Gastrocnemius medialis (tissue), 4 donors: Measurements from ENCODE around the gene SMARCD3.

Experiments
- POLR2A ChIP-seq, 2 donors: fragments of 450-650 bp; IDR thresholded peaks; one replicate each; pipeline ENCODE4 v1.6.1; 2017; ENCODE audit warnings: antibody characterized with exemption in 2 of 2, mild to moderate bottlenecking in 2 of 2, moderate library complexity in 2 of 2
- TF ChIP-seq, protein P1 (sequence below), 5 experiments: fragments of 450-650 bp in 3 of 5; fragments of 200-600 bp in 2 of 5; sonication (generic) in 2 of 5; IDR thresholded peaks in 4 of 5; conservative IDR thresholded peaks in 1 of 5; 1 replicate in 4 of 5; 2 replicates in 1 of 5; pipeline ENCODE4 v1.5.1; 2016 to 2019; ENCODE audit warnings: antibody characterized with exemption in 5 of 5, mild to moderate bottlenecking in 3 of 5, moderate library complexity in 3 of 5

DNA sequence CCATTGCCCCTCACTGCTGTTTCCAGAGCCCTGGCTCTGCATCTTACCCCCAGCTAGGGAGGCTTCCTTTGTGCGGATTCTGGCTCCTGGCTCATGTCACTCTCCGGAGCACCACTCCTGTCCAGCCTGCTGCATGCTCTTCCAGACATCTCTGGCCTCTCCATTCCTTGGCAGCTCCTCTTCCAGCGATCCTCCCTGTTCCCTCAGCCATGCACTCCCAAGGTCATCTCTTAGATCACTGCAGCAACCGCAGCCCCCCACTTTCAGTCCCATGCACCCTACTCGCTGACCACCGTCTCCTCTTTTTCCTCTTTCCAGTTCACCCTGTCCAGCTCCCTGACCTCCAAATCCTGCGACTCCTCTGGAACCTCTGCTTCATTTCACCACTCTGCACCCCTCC, 6.9 kb upstream of the SMARCD3 start:
- no peak for TF ChIP-seq POLR2A (IDR thresholded peaks at IDR 0.05)
- TF ChIP-seq, protein P1, sequence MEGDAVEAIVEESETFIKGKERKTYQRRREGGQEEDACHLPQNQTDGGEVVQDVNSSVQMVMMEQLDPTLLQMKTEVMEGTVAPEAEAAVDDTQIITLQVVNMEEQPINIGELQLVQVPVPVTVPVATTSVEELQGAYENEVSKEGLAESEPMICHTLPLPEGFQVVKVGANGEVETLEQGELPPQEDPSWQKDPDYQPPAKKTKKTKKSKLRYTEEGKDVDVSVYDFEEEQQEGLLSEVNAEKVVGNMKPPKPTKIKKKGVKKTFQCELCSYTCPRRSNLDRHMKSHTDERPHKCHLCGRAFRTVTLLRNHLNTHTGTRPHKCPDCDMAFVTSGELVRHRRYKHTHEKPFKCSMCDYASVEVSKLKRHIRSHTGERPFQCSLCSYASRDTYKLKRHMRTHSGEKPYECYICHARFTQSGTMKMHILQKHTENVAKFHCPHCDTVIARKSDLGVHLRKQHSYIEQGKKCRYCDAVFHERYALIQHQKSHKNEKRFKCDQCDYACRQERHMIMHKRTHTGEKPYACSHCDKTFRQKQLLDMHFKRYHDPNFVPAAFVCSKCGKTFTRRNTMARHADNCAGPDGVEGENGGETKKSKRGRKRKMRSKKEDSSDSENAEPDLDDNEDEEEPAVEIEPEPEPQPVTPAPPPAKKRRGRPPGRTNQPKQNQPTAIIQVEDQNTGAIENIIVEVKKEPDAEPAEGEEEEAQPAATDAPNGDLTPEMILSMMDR (IDR thresholded peaks at IDR 0.05 in 4 of 5, conservative IDR thresholded peaks at IDR 0.05 in 1 of 5) = no peak
